IMR-90 (cell line): Measurements from ENCODE around the gene USP5. TPM values are rescaled to one million over a fixed set of nuclear protein-coding genes. Genes with fewer than 3 reads are reported as not detected.

ENCODE experiments used
- ATAC-seq: fragments of 200-7000 bp; cut with Tn5 transposase; 2 replicates; pipeline ENCODE4 v1.9.1; 2020; ENCODE audit warnings: low read depth, mild to moderate bottlenecking, moderate library complexity
- BruUV-seq: library from RNA; stranded (reverse); fragments of 400-500 nt; replicated peaks from 2 replicates; lab custom pipeline; 2021; lab: Mats Ljungman, UMichigan
- CTCF ChIA-PET: fragments of 300-600 bp; formaldehyde crosslinking; extraction: SDS; loops from one replicate; lab custom pipeline; 2021; ENCODE audit warnings: antibody characterized with exemption; lab: Yijun Ruan, JAX
- POLR2A ChIA-PET: fragments of 300-600 bp; sonication (Branson Sonifier 250); formaldehyde crosslinking; loops from one replicate; lab custom pipeline; 2022; ENCODE audit warnings: antibody characterized with exemption; ENCODE audit not compliant: unreplicated experiment; lab: Charles Lee
- DNase-seq: peaks from one replicate; pipeline ENCODE4 v3.0.0; 2013
- H2AFZ ChIP-seq: replicated peaks from 2 replicates; pipeline ENCODE3; 2013; ENCODE audit warnings: low read length, mild to moderate bottlenecking; ENCODE audit not compliant: poor library complexity
- H2AK5ac ChIP-seq: 2 replicates; pipeline ENCODE4 v1.6.1; 2013; ENCODE audit warnings: low read depth, low read length, inconsistent platforms
- H2AK9ac ChIP-seq: replicated peaks from 2 replicates; pipeline ENCODE3; 2013; ENCODE audit warnings: mild to moderate bottlenecking, low read depth, low read length, moderate library complexity; ENCODE audit not compliant: poor library complexity
- H2BK120ac ChIP-seq: 2 replicates; pipeline ENCODE4 v1.6.1; 2013; ENCODE audit warnings: low read depth, low read length, inconsistent platforms
- H2BK15ac ChIP-seq: 3 replicates; pipeline ENCODE4 v1.6.1; 2013; ENCODE audit warnings: low read depth, low read length, inconsistent platforms
- H2BK20ac ChIP-seq: 2 replicates; pipeline ENCODE4 v1.6.1; 2013; ENCODE audit warnings: low read depth, mild to moderate bottlenecking, inconsistent platforms, low read length, moderate library complexity
- H2BK5ac ChIP-seq: 2 replicates; pipeline ENCODE4 v1.6.1; 2013; ENCODE audit warnings: mild to moderate bottlenecking, low read depth, low read length, inconsistent platforms; ENCODE audit not compliant: poor library complexity, severe bottlenecking
- H3K14ac ChIP-seq: replicated peaks from 2 replicates; pipeline ENCODE4 v1.6.1; 2013; ENCODE audit warnings: low read depth, low read length, inconsistent platforms
- H3K18ac ChIP-seq: 2 replicates; pipeline ENCODE4 v1.6.1; 2013; ENCODE audit warnings: low read depth, low read length, control low read depth
- H3K23ac ChIP-seq: 2 replicates; pipeline ENCODE4 v1.6.1; 2013; ENCODE audit warnings: low read depth, low read length, inconsistent platforms
- H3K27ac ChIP-seq: 2 replicates; pipeline ENCODE4 v1.5.1; 2013; ENCODE audit warnings: mild to moderate bottlenecking, control low read depth, low read length; ENCODE audit not compliant: insufficient read depth
- H3K27me3 ChIP-seq: 2 replicates; pipeline ENCODE4 v1.6.1; 2013; ENCODE audit warnings: low read length; ENCODE audit not compliant: control insufficient read depth, insufficient read depth
- H3K36me3 ChIP-seq: 2 replicates; pipeline ENCODE4 v1.6.1; 2013; ENCODE audit warnings: low read length, mixed read lengths; ENCODE audit not compliant: control insufficient read depth, insufficient read depth
- H3K4ac ChIP-seq: 2 replicates; pipeline ENCODE4 v1.6.1; 2013; ENCODE audit warnings: low read depth, low read length, inconsistent platforms
- H3K4me1 ChIP-seq: 2 replicates; pipeline ENCODE4 v1.6.1; 2013; ENCODE audit warnings: low read length, mixed read lengths; ENCODE audit not compliant: control insufficient read depth, insufficient read depth
- H3K4me2 ChIP-seq: 2 replicates; pipeline ENCODE4 v1.6.1; 2013; ENCODE audit warnings: low read depth, mild to moderate bottlenecking, control low read depth, low read length, moderate library complexity
- H3K4me3 ChIP-seq: 2 replicates; pipeline ENCODE4 v1.5.1; 2013; ENCODE audit warnings: low read depth, mild to moderate bottlenecking, control low read depth, low read length, moderate library complexity; ENCODE audit not compliant: insufficient read depth
- H3K56ac ChIP-seq: 2 replicates; pipeline ENCODE4 v1.6.1; 2013; ENCODE audit warnings: low read length, inconsistent platforms; ENCODE audit not compliant: insufficient read depth; ENCODE audit errors: extremely low read depth
- H3K79me1 ChIP-seq, 2 experiments: 2 replicates each; pipeline ENCODE4 v1.6.1; 2013; ENCODE audit warnings: low read length in 2 of 2, inconsistent platforms in 1 of 2, low read depth in 1 of 2
- H3K9ac ChIP-seq: 2 replicates; pipeline ENCODE4 v1.6.1; 2013; ENCODE audit warnings: low read depth, low read length, control low read depth
- H3K9me1 ChIP-seq: 2 replicates; pipeline ENCODE4 v1.6.1; 2013; ENCODE audit warnings: low read length, inconsistent platforms; ENCODE audit not compliant: insufficient read depth
- H3K9me3 ChIP-seq: 2 replicates; pipeline ENCODE4 v1.6.1; 2013; ENCODE audit warnings: low read length; ENCODE audit not compliant: control insufficient read depth, insufficient read depth
- H4K20me1 ChIP-seq: 2 replicates; pipeline ENCODE4 v1.6.1; 2013; ENCODE audit warnings: low read length, inconsistent platforms; ENCODE audit not compliant: insufficient read depth
- H4K5ac ChIP-seq: 2 replicates; pipeline ENCODE4 v1.6.1; 2013; ENCODE audit warnings: mild to moderate bottlenecking, low read depth, low read length, control low read depth
- H4K8ac ChIP-seq, 2 experiments: 2 replicates each; pipeline ENCODE4 v1.6.1; 2013; ENCODE audit warnings: low read depth in 2 of 2, low read length in 2 of 2, control low read depth in 1 of 2, inconsistent platforms in 1 of 2
- H4K91ac ChIP-seq: 2 replicates; pipeline ENCODE4 v1.6.1; 2013; ENCODE audit warnings: low read depth, low read length, inconsistent platforms; ENCODE audit not compliant: insufficient read depth
- CHD1 ChIP-seq: IDR thresholded peaks from 2 replicates; pipeline ENCODE4 v1.6.1; 2012; ENCODE audit warnings: low read depth, low read length, improper control_type of control experiment
- FOS ChIP-seq: fragments of 150-350 bp; IDR thresholded peaks from 2 replicates; pipeline ENCODE4 v1.6.1; 2016; ENCODE audit warnings: low read depth, low read length
- MAZ ChIP-seq: IDR thresholded peaks from 2 replicates; pipeline ENCODE4 v1.6.1; 2012; ENCODE audit warnings: low read depth, mild to moderate bottlenecking, low read length, improper control_type of control experiment, moderate library complexity, borderline replicate concordance
- MXI1 ChIP-seq: IDR thresholded peaks from 2 replicates; pipeline ENCODE4 v1.6.1; 2012; ENCODE audit warnings: low read depth, mild to moderate bottlenecking, low read length, moderate library complexity, borderline replicate concordance
- POLR2A ChIP-seq: IDR thresholded peaks from 2 replicates; pipeline ENCODE4 v1.6.1; 2012; ENCODE audit warnings: mild to moderate bottlenecking, low read depth, low read length
- RCOR1 ChIP-seq: IDR thresholded peaks from 2 replicates; pipeline ENCODE4 v1.6.1; 2012; ENCODE audit warnings: mild to moderate bottlenecking, low read length, improper control_type of control experiment; ENCODE audit not compliant: insufficient replicate concordance
- SMC3 ChIP-seq: fragments of 150-350 bp; IDR thresholded peaks from 2 replicates; pipeline ENCODE4 v1.6.1; 2016; ENCODE audit warnings: low read depth, mild to moderate bottlenecking, antibody characterized with exemption, low read length, moderate library complexity
- WGBS, 2 experiments: methylation state at CpG; one replicate each; pipeline versions ENCODE4 v1.1.5 to v1.1.7; 2013; ENCODE audit warnings: missing lambda C conversion rate in 2 of 2; ENCODE audit not compliant: insufficient read length in 1 of 2; ENCODE audit errors: extremely low coverage in 2 of 2; 5-methylcytosine and 5-hydroxymethylcytosine counted together
- dilution Hi-C: fragments of 300-500 bp; cut with HindIII; formaldehyde crosslinking; loops from one replicate; pipeline ENCODE4 v1.14.3; 2018; ENCODE audit warnings: low sequenced_read_pairs; ENCODE audit not compliant: unreplicated experiment
- in situ Hi-C: fragments of 300-500 bp; cut with MboI; formaldehyde crosslinking; loops from 3 replicates; pipeline ENCODE4 v1.14.3; 2019; ENCODE audit warnings: low sequenced_read_pairs, inconsistent platforms, mixed read lengths
- intact Hi-C: fragments of 100-400 bp; cut with micrococcal nuclease; formaldehyde crosslinking; loops from 2 replicates; pipeline ENCODE4 v1.10.0; 2022
- polyA plus RNA-seq, 3 experiments: library from polyadenylated mRNA; depleted of rRNA; stranded (reverse); fragments of >200 nt; gene quantifications; 2 replicates each; pipeline ENCODE4 v1.2.3, GENCODE V29; 2012; ENCODE audit warnings: low replicate concordance in 1 of 3
- total RNA-seq: library from RNA; depleted of rRNA; stranded (reverse); fragments of >200 nt; gene quantifications from 2 replicates; pipeline ENCODE4 v1.2.3, GENCODE V29; 2012
- TF ChIP-seq, protein P1 (sequence below): fragments of 150-350 bp; IDR thresholded peaks from 2 replicates; pipeline ENCODE4 v1.6.1; 2016; ENCODE audit warnings: low read depth, mild to moderate bottlenecking, low read length, moderate library complexity, borderline replicate concordance

USP5 gene
- total and polyA plus RNA-seq, 2 of the 4 experiments (the other 2 are of a cell fraction): 69.7 to 125 TPM

DNA sequence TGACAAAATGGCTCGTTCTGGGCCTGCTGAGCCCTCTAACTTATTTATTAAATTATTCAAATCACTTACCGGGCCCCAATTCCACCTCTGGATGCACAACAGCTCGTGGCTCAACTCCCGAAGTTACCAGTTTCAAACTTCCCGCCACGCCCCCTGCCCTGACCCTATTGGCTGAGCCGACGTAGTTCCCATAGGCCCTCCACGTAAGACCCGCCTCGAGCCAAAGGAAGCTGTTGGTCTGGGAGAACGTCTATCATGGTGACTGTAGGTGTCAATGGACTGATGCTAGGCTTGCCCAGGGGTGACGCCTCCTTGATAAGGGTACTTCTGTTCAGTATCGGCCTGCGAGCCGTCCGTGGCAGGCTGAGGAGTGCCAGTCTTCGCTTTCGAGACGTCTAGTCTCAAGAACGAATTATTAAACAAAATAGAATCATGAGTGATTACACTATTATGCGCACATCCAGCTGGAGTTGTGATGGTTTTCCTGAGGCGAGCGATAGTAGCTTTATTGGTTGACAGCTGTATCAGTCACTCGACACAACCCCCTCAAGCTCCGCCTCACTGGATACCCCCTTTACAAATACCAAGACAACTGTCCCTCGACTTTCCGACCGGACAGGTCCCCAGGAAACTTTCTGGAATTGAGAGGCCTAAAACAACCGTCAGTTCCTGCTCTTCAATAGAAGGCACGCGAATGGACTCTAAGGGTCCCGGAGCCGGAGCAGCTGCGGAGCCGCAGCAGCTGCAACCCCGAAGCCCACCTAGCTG is 613 bp upstream of the USP5 start, which contains the start of gene CDCA3:
Gene CDCA3 (minus strand): TSS at position 134 of the 768 bp plus-strand sequence. CDS start 334 bp downstream, outside the sequence.
- Histone ChIP-seq H4K91ac (peak within 1 kb of the TSS; percentile 96), H2AK9ac (peak within 1 kb of the TSS; percentile 98), H3K9me1 (no peaks in the 10 kb centered on the region), H4K5ac (peak within 1 kb of the TSS; percentile 81), H3K4me1 (peaks cover 5% of the 10 kb centered on the region), H2BK20ac (peak within 1 kb of the TSS; percentile 42; the same call in 1 of the 2 replicates), H2BK120ac (peak within 1 kb of the TSS; percentile 86), H3K79me1 (peaks cover 25 to 55% of the 10 kb centered on the region in 2 experiments), H2BK15ac (peak within 1 kb of the TSS; percentile 85; the same call in 1 of the 3 replicates), H2BK5ac (peak within 1 kb of the TSS; percentile 92), H3K36me3 (peaks cover 33% of the 10 kb centered on the region), H3K14ac (peak within 1 kb of the TSS; percentile 98), H4K8ac (peak within 1 kb of the TSS; percentile 48 to 99), H4K20me1 (peaks cover 15% of the 10 kb centered on the region), H3K4me3 (peak within 1 kb of the TSS; percentile 63), H3K9ac (peak within 1 kb of the TSS; percentile 82), H2AFZ (peak within 1 kb of the TSS; percentile 99), H3K27me3 (no peaks in the 10 kb centered on the region), H3K23ac (peak within 1 kb of the TSS; percentile 98), H3K27ac (peak within 1 kb of the TSS; percentile 87), H3K9me3 (no peaks in the 10 kb centered on the region), H3K56ac (peak within 1 kb of the TSS; percentile 93), H3K4ac (peak within 1 kb of the TSS; percentile 97), H3K4me2 (peak within 1 kb of the TSS; percentile 73), H3K18ac (peak within 1 kb of the TSS; percentile 80), H2AK5ac (peak within 1 kb of the TSS; percentile 94)
- BruUV-seq: no TSS peak
- TF ChIP-seq MAZ (peak; percentile 15; the same call in 1 of the 2 replicates), SMC3 (no peak), POLR2A (peak; percentile 84), MXI1 (peak; percentile 95), CHD1 (no peak), FOS (peak; percentile 78; the same call in 1 of the 2 replicates), RCOR1 (no peak)
- TF ChIP-seq, protein P1, sequence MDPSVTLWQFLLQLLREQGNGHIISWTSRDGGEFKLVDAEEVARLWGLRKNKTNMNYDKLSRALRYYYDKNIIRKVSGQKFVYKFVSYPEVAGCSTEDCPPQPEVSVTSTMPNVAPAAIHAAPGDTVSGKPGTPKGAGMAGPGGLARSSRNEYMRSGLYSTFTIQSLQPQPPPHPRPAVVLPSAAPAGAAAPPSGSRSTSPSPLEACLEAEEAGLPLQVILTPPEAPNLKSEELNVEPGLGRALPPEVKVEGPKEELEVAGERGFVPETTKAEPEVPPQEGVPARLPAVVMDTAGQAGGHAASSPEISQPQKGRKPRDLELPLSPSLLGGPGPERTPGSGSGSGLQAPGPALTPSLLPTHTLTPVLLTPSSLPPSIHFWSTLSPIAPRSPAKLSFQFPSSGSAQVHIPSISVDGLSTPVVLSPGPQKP: no peak
- intact Hi-C loops (no loop called here), in situ Hi-C loops (no loop called here), dilution Hi-C loops (no loop called here)
- ATAC-seq: peak; percentile 64
- WGBS, 2 experiments: no CpG with 5 or more reads among the region's 37 CpGs
- ChIA-PET CTCF (interaction anchor here (0.6 to 3.3 kb wide), 5 partner anchors 8 to 1163 kb away, joined by 3 to 11 read pairs (median 3); partner anchors contain the start of gene SPSB2), POLR2A (interaction anchor here (0.6 to 1.1 kb wide), 2 partner anchors 22 to 99 kb away, joined by 3 to 5 read pairs; no protein-coding TSS in a partner anchor)
- DNase-seq: peak; percentile 98
